NCI-H526 (cell line): Measurements from ENCODE around the gene ERMARD.
"Not testable (repeated sequence)": the region's sequence is repeated elsewhere in the genome, so short reads cannot be mapped to it uniquely, and the experiment has no call there.

ENCODE experiments used
- DNase-seq, 2 experiments: peaks; one replicate each; lab custom pipeline; 2025; lab: John Stamatoyannopoulos, UW

ERMARD gene

GRCh38 chr6:169738204-169738975 is 13.0 kb upstream of the ERMARD start:
- no peak for DNase-seq

GRCh38 chr6:169738976-169739529 is 12.4 kb upstream of the ERMARD start:
- DNase-seq, result no peak

- no peak for DNase-seq
Observed at GRCh38 chr6:169741344-169741743, 10.1 kb upstream of the ERMARD start.

GRCh38 chr6:169745405-169745804 is 6.0 kb upstream of the ERMARD start:
- DNase-seq, result no peak

GRCh38 chr6:169746556-169746955 is 4.9 kb upstream of the ERMARD start:
- DNase-seq, result no peak

- no peak for DNase-seq
Observed at GRCh38 chr6:169752074-169752623, 727 bp downstream of the ERMARD start.

GRCh38 chr6:169755162-169755561 is 3.7 kb downstream of the ERMARD start:
- no peak for DNase-seq

GRCh38 chr6:169763308-169763707 is 11.9 kb downstream of the ERMARD start:
- no peak for DNase-seq

- DNase-seq, result no peak
Observed at GRCh38 chr6:169763881-169764280, 12.5 kb downstream of the ERMARD start.

- DNase-seq, result not testable (repeated sequence)
Observed at GRCh38 chr6:169765789-169766188, 14.4 kb downstream of the ERMARD start.

GRCh38 chr6:169766232-169766631 is 14.8 kb downstream of the ERMARD start:
- no peak for DNase-seq

GRCh38 chr6:169766921-169767736 is 15.7 kb downstream of the ERMARD start:
- no peak for DNase-seq

GRCh38 chr6:169774347-169774746 is 22.9 kb downstream of the ERMARD start:
- DNase-seq, result no peak

GRCh38 chr6:169775321-169775720 is 23.9 kb downstream of the ERMARD start:
- DNase-seq, result no peak

GRCh38 chr6:169776379-169776778 is 25.0 kb downstream of the ERMARD start:
- DNase-seq, result no peak

- DNase-seq, result no peak
Observed at GRCh38 chr6:169777896-169778295, 26.5 kb downstream of the ERMARD start.

- DNase-seq, result no peak
Observed at GRCh38 chr6:169778646-169779045, 27.2 kb downstream of the ERMARD start.

GRCh38 chr6:169779092-169779815 is 27.8 kb downstream of the ERMARD start:
- DNase-seq, result no peak

GRCh38 chr6:169779896-169780295 is 28.5 kb downstream of the ERMARD start:
- no peak for DNase-seq

GRCh38 chr6:169780571-169781091 is 29.2 kb downstream of the ERMARD start:
- DNase-seq, result no peak

- no peak for DNase-seq
Observed at GRCh38 chr6:169782966-169783365, 31.5 kb downstream of the ERMARD start.

- no peak for DNase-seq
Observed at GRCh38 chr6:169783401-169783800, 32.0 kb downstream of the ERMARD start.
